ENCODE measurements around the gene ZNF80. TPM values are rescaled to one million over a fixed set of nuclear protein-coding genes. Genes with fewer than 3 reads are reported as not detected.

Gene ZNF80
- total and polyA plus RNA-seq, 2 of the 8 experiments (the other 6 are each of a cell fraction or from before 2014, with no cell fraction given), result not detected

DNA sequence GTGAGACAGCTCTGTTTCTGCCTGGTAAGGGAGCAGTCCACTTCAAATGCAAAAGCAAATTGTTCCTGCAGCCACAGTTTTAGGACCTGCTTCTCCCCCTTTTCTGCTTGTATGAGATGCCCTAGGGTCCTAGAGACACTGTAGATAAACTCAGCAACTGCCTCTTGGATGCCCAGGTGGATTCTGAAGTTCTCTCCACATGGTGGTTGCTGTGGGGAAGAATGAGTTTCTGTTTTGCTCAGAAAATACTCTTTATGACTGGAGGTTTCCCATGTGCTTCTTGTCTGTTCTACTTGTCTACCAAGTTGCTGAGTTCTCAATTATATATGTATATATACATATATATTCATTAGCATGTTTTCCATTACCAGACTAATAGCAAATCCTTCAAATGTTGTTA lies 5.6 kb upstream of the ZNF80 start:
- Histone ChIP-seq H3K23me2 (ENCODE audit: low read depth, low read length) (no peaks in the 10 kb centered on the region), H2BK12ac (ENCODE audit: low read depth, low read length) (no peak overlapping the region), H3K14ac (ENCODE audit: insufficient read length) (no peak overlapping the region), H3K9me3 (ENCODE audit: insufficient read depth in 2 of 2, low read depth in 1 of 2, low read length in 1 of 2) (peaks cover 17 to 20% of the 10 kb centered on the region in 2 experiments), H4K20me1 (replicated peaks in 1 of 2; ENCODE audit: control insufficient read depth in 1 of 2, insufficient read depth in 2 of 2, low read length in 2 of 2) (no peaks in the 10 kb centered on the region), H3K18ac (ENCODE audit: extremely low read depth, low read length) (no peak overlapping the region), H2AFZ (ENCODE audit: low read length) (no peak overlapping the region; the same call in 1 of the 2 replicates), H3K4me1 (replicated peaks in 1 of 4; ENCODE audit: control insufficient read depth in 3 of 4, insufficient read depth in 4 of 4, low read length in 3 of 4) (no peaks in the 10 kb centered on the region), H3K27ac (ENCODE audit: low read depth, low read length) (no peak overlapping the region), H3K56ac (replicated peaks; ENCODE audit: insufficient read length, low read depth, low read length) (no peak overlapping the region), H3K4me2 (ENCODE audit: insufficient read depth in 1 of 2, low read depth in 2 of 2, low read length in 2 of 2) (no peak overlapping the region), H3K79me1 (ENCODE audit: low read depth, low read length) (no peaks in the 10 kb centered on the region), H2BK20ac (ENCODE audit: low read length) (no peak overlapping the region), H2BK5ac (ENCODE audit: low read depth, low read length) (no peak overlapping the region), H3K9ac (replicated peaks in 1 of 4; ENCODE audit: extremely low read depth in 1 of 4, low read depth in 3 of 4, low read length in 3 of 4) (no peak overlapping the region), H3K4ac (replicated peaks; ENCODE audit: insufficient read length, low read depth, low read length) (no peak overlapping the region), H2AK5ac (ENCODE audit: low read depth, low read length) (no peak overlapping the region), H2BK15ac (ENCODE audit: low read length) (no peak overlapping the region), H4K5ac (ENCODE audit: insufficient read length, low read depth, low read length) (no peak overlapping the region), H4K91ac (replicated peaks; ENCODE audit: insufficient read length, low read length) (no peak overlapping the region), H3K36me3 (ENCODE audit: control insufficient read depth in 2 of 4, insufficient read depth in 4 of 4, low read length in 3 of 4) (peaks cover 0 to 4% (median 0%) of the 10 kb centered on the region in 4 experiments; a peak in 1 of 8 replicates), H4K8ac (ENCODE audit: extremely low read depth, insufficient read depth, low read length) (no peak overlapping the region), H3K23ac (ENCODE audit: insufficient read length) (no peak overlapping the region), H3K4me3 (ENCODE audit: extremely low read depth in 1 of 4, insufficient read depth in 2 of 4, low read depth in 3 of 4, low read length in 4 of 4) (no peak overlapping the region), H2BK120ac (replicated peaks; ENCODE audit: low read depth, low read length) (no peak overlapping the region), H3K79me2 (ENCODE audit: control insufficient read depth in 1 of 2, insufficient read depth in 2 of 2, low read length in 2 of 2) (no peaks in the 10 kb centered on the region), H3K27me3 (replicated peaks in 1 of 4; ENCODE audit: control insufficient read depth in 3 of 4, extremely low read depth in 1 of 4, insufficient read depth in 3 of 4, low read length in 3 of 4) (no peaks in the 10 kb centered on the region)
- no peak for DNase-seq (ENCODE audit: low read depth in 1 of 2, low spot score in 2 of 2)
- POLR2A ChIA-PET (ENCODE audit: partially characterized antibody), result no interaction called here
- CTCF ChIA-PET (ENCODE audit: partially characterized antibody), result no interaction called here
- FAIRE-seq, result no peak
- no peak for TF ChIP-seq HDAC2 (IDR thresholded peaks at IDR 0.05; ENCODE audit: borderline replicate concordance in 1 of 2, low read depth in 2 of 2, low read length in 2 of 2)
